IMR-90 (cell line): ENCODE data around the gene AGAP9.
"Not testable (repeated sequence)": the region's sequence is repeated elsewhere in the genome, so short reads cannot be mapped to it uniquely, and the experiment has no call there.

ENCODE experiments used
- CEBPB ChIP-seq: IDR thresholded peaks from 2 replicates; pipeline ENCODE4 v1.6.1; 2012; ENCODE audit warnings: low read depth, low read length, improper control_type of control experiment
- CHD1 ChIP-seq: IDR thresholded peaks from 2 replicates; pipeline ENCODE4 v1.6.1; 2012; ENCODE audit warnings: low read depth, low read length, improper control_type of control experiment
- CTCF ChIP-seq: conservative IDR thresholded peaks from 2 replicates; pipeline ENCODE4 v1.5.1; 2012; ENCODE audit warnings: mild to moderate bottlenecking, low read depth, low read length, improper control_type of control experiment
- MAFK ChIP-seq: IDR thresholded peaks from 2 replicates; pipeline ENCODE4 v1.6.1; 2012; ENCODE audit warnings: low read depth, low read length, improper control_type of control experiment
- MAZ ChIP-seq: IDR thresholded peaks from 2 replicates; pipeline ENCODE4 v1.6.1; 2012; ENCODE audit warnings: low read depth, mild to moderate bottlenecking, low read length, improper control_type of control experiment, moderate library complexity, borderline replicate concordance
- POLR2A ChIP-seq: IDR thresholded peaks from 2 replicates; pipeline ENCODE4 v1.6.1; 2012; ENCODE audit warnings: mild to moderate bottlenecking, low read depth, low read length
- RAD21 ChIP-seq: IDR thresholded peaks from 2 replicates; pipeline ENCODE4 v1.6.1; 2012; ENCODE audit warnings: low read length, improper control_type of control experiment
- RFX5 ChIP-seq: IDR thresholded peaks from 2 replicates; pipeline ENCODE4 v1.8.0; 2012; ENCODE audit warnings: low read depth, mild to moderate bottlenecking, low read length, moderate library complexity
- SMC3 ChIP-seq: fragments of 150-350 bp; IDR thresholded peaks from 2 replicates; pipeline ENCODE4 v1.6.1; 2016; ENCODE audit warnings: low read depth, mild to moderate bottlenecking, antibody characterized with exemption, low read length, moderate library complexity

GRCh38 chr10:47461261-47461687, 62.2 kb downstream of the AGAP9 start:
- TF ChIP-seq CTCF, result peak; percentile 44
- TF ChIP-seq POLR2A, result 0 out of 2 replicates have a peak, but pooled peaks have one; percentile 25
- peak; percentile 22; the same call in 1 of the 2 replicates for TF ChIP-seq RAD21
- peak; percentile 40; the same call in 1 of the 2 replicates for TF ChIP-seq MAZ
- 0 out of 2 replicates have a peak, but pooled peaks have one; percentile 20 for TF ChIP-seq SMC3
- TF ChIP-seq CEBPB, MAFK, RFX5, CHD1: not testable (repeated sequence)
